LNCAP (cell line): Measurements from ENCODE around the gene WWOX.

ENCODE experiments used
- TF ChIP-seq, protein P1 (sequence below): fragments of 450-650 bp; IDR thresholded peaks from 2 replicates; pipeline ENCODE4 v1.5.1; 2017; ENCODE audit warnings: mild to moderate bottlenecking

Gene WWOX

GRCh38 chr16:79112462-79112861 lies 1013.0 kb downstream of the WWOX start:
- TF ChIP-seq, protein P1, sequence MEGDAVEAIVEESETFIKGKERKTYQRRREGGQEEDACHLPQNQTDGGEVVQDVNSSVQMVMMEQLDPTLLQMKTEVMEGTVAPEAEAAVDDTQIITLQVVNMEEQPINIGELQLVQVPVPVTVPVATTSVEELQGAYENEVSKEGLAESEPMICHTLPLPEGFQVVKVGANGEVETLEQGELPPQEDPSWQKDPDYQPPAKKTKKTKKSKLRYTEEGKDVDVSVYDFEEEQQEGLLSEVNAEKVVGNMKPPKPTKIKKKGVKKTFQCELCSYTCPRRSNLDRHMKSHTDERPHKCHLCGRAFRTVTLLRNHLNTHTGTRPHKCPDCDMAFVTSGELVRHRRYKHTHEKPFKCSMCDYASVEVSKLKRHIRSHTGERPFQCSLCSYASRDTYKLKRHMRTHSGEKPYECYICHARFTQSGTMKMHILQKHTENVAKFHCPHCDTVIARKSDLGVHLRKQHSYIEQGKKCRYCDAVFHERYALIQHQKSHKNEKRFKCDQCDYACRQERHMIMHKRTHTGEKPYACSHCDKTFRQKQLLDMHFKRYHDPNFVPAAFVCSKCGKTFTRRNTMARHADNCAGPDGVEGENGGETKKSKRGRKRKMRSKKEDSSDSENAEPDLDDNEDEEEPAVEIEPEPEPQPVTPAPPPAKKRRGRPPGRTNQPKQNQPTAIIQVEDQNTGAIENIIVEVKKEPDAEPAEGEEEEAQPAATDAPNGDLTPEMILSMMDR: no peak

DNA sequence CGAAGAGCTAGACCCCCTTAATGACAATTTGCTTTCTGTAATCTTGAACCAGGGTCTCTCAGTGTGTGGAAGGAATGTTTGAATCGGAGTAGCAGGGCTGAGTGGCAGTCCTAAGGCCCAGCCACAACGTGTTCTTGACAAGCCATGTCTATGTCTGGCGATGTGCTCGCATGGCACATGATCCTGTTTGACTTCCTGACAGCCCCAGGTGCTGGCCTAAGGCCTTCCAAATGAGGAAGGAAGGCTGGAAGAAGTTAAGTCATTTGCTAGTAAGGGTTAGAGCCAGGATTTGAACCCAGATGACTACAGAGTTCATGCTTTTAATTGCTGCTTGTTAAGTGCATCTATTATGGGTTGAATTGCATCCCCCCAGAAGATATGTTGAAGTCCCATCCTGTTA lies 1014.4 kb downstream of the WWOX start:
- TF ChIP-seq, protein P1: no peak

DNA sequence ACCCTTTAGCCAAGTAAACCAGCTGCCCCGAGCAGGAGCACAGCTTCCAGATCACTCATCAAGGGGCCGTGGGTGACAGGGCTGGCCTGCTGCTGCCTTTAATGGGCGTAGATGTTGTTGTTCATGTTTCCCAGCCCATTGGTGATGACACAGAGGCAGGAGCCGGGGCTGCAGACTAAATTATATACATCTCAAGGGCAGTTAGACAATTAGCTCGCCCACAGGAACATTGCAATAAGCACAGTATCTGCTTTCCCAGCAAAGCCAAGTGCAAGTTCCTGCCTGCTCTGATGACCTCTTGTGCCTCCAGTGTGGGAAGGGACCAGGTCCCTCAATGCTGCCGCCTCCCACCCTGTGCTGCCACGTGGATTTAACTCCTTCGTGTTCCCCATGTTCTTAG lies 1015.3 kb downstream of the WWOX start:
- TF ChIP-seq, protein P1: no peak

DNA sequence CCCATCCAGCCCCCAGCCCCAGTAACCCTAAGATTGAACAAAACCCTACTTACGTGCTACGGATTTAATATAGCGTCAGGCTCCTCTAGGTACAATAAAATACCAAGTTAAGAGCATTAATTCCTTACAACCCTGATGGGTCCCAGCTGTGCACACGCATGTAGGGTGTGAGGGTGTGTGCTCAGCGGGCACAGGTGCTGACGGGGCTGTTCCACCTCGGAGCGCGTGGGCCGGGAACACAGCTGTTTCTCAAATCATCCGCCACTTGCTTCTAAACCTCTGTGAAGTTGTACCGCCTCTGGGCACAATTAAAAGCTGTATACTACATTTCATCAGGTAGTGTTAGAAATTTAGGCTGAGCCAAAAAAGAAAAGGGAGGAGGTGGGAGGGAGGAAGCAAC lies 1022.5 kb downstream of the WWOX start:
- TF ChIP-seq, protein P1: no peak

DNA sequence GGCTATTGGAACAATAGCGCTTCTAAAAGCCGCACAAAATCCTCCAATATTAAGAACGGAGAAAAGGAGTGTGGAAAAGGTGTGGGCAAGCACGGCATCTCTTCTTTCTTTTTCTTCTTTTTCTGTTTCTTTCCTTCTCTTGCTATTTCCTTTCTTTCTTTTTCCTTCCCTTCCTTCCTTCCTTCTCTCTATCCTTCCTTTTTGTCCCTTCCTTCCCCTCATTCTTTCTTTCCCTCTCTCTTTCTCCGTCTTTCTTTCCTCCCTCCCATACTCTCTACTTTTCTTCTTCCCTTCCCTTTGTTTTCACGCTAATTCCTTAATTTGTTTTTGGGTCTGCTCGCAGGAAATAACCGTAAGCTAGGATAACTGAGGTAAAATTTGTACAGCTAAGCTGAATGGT lies 1022.9 kb downstream of the WWOX start:
- TF ChIP-seq, protein P1: no peak

- TF ChIP-seq, protein P1: no peak
Observed at GRCh38 chr16:79124016-79124756, 1024.7 kb downstream of the WWOX start.

DNA sequence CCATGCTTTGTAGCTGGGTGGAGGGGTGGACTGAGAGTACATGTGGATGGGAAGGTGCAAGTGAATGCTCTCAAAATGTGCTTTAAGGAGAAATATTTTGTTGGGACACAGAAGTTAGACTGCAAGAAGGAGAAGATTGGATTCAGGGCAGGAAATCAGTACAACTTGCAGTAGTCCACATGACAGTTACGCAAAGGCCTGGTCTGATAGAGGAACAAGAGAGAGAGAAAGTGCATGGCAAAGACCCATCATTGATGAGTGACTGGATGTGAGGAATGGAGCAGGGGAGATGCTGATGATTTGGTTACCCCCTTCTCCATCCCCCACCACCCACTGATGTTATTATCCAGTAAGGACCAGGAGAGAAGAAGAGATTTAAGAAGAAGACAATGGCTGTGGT lies 1028.3 kb downstream of the WWOX start:
- TF ChIP-seq, protein P1: no peak

- TF ChIP-seq, protein P1: no peak
Observed at GRCh38 chr16:79128706-79129105, 1029.3 kb downstream of the WWOX start.
